HG03520 (cell line): ENCODE measurements around the gene UBXN11.
"Not testable (repeated sequence)": the region's sequence is repeated elsewhere in the genome, so short reads cannot be mapped to it uniquely, and the experiment has no call there.

ENCODE experiments used
- ATAC-seq: cut with Tn5 transposase; IDR thresholded peaks from one replicate; pipeline ENCODE4 v1.9.1; 2021; ENCODE audit warnings: mild to moderate bottlenecking, moderate library complexity; ENCODE audit not compliant: unreplicated experiment

UBXN11 gene

GRCh38 chr1:26307363-26307781, 936 bp upstream of the UBXN11 start:
- no peak for ATAC-seq

GRCh38 chr1:26305667-26306289, 658 bp downstream of the UBXN11 start:
- ATAC-seq: no peak

- no peak for ATAC-seq
Observed at GRCh38 chr1:26302733-26303405, 3.6 kb downstream of the UBXN11 start.

GRCh38 chr1:26300578-26301275, 5.7 kb downstream of the UBXN11 start:
- no peak for ATAC-seq

GRCh38 chr1:26297791-26298124, 8.7 kb downstream of the UBXN11 start:
- ATAC-seq: no peak

GRCh38 chr1:26297057-26297790, 9.2 kb downstream of the UBXN11 start:
- no peak for ATAC-seq

GRCh38 chr1:26296340-26297056, 9.9 kb downstream of the UBXN11 start:
- ATAC-seq: no peak

- ATAC-seq: no peak
Observed at GRCh38 chr1:26295194-26296138, 11.0 kb downstream of the UBXN11 start.

- no peak for ATAC-seq
Observed at GRCh38 chr1:26293911-26294463, 12.4 kb downstream of the UBXN11 start.

- not testable (repeated sequence) for ATAC-seq
Observed at GRCh38 chr1:26292735-26293134, 13.7 kb downstream of the UBXN11 start.

- no peak for ATAC-seq
Observed at GRCh38 chr1:26291939-26292338, 14.5 kb downstream of the UBXN11 start.

- ATAC-seq: no peak
Observed at GRCh38 chr1:26291433-26291832, 15.0 kb downstream of the UBXN11 start.

- ATAC-seq: no peak
Observed at GRCh38 chr1:26290882-26291261, 15.6 kb downstream of the UBXN11 start.

- no peak for ATAC-seq
Observed at GRCh38 chr1:26290122-26290881, 16.1 kb downstream of the UBXN11 start.

GRCh38 chr1:26289158-26290059, 17.0 kb downstream of the UBXN11 start:
- ATAC-seq: no peak

- ATAC-seq: no peak
Observed at GRCh38 chr1:26288311-26288941, 18.0 kb downstream of the UBXN11 start.

- no peak for ATAC-seq
Observed at GRCh38 chr1:26287811-26288210, 18.6 kb downstream of the UBXN11 start.
